ENCODE data around the gene MGLL. TPM values are rescaled to one million over a fixed set of nuclear protein-coding genes. Genes with fewer than 3 reads are reported as not detected.

Gene MGLL
- total RNA-seq, 1 experiment from 2014 or later, result 0.94 TPM

GRCh38 chr3:127801731-127802313, 20.5 kb downstream of the MGLL start:
- Mint-ChIP-seq H3K27me3 (ENCODE audit: low read depth) (no peaks in the 10 kb centered on the region), H3K36me3 (no peaks in the 10 kb centered on the region)
- TF ChIP-seq MXD4 (CRISPR knock-in tag; IDR thresholded peaks at IDR 0.05; ENCODE audit: borderline replicate concordance), result no peak
- TF ChIP-seq HMGA2 (CRISPR knock-in tag; IDR thresholded peaks at IDR 0.05), result peak; percentile 86; the same call in 1 of the 2 replicates

GRCh38 chr3:127800508-127800907, 21.8 kb downstream of the MGLL start:
- Mint-ChIP-seq H3K4me3 (no peak overlapping the region), H3K27me3 (ENCODE audit: low read depth) (no peaks in the 10 kb centered on the region), H3K36me3 (no peaks in the 10 kb centered on the region), H3K9me3 (no peaks in the 10 kb centered on the region), H3K27ac (peak overlapping the region; percentile 91; the same call in 1 of the 2 replicates), H3K4me1 (peaks cover 4% of the 10 kb centered on the region)
- POLR2A ChIA-PET, result no interaction called here
- no peak for DNase-seq (ENCODE audit: low spot score)
- ATAC-seq, result no peak; the same call in 1 of the 2 replicates
- CTCF ChIA-PET, result no interaction called here
- no peak for TF ChIP-seq IRF1 (CRISPR knock-in tag; IDR thresholded peaks at IDR 0.05)
- no peak for TF ChIP-seq ATF2 (CRISPR knock-in tag; IDR thresholded peaks at IDR 0.05; ENCODE audit: borderline replicate concordance, low read depth)
- TF ChIP-seq ARID4B (CRISPR knock-in tag; IDR thresholded peaks at IDR 0.05; ENCODE audit: borderline replicate concordance), result no peak
- no peak for TF ChIP-seq ZBTB21 (CRISPR knock-in tag; IDR thresholded peaks at IDR 0.05; ENCODE audit: borderline replicate concordance)
- TF ChIP-seq TCF7 (CRISPR knock-in tag; IDR thresholded peaks at IDR 0.05; ENCODE audit: low read depth), result no peak
- TF ChIP-seq FOXP1 (CRISPR knock-in tag; IDR thresholded peaks at IDR 0.05; ENCODE audit: borderline replicate concordance), result no peak
- no peak for TF ChIP-seq USF2 (CRISPR knock-in tag; IDR thresholded peaks at IDR 0.05)
- TF ChIP-seq EMX1 (CRISPR knock-in tag; IDR thresholded peaks at IDR 0.05), result no peak
- TF ChIP-seq MYBL2 (CRISPR knock-in tag; IDR thresholded peaks at IDR 0.05), result no peak
- no peak for TF ChIP-seq PRDM15 (CRISPR knock-in tag; IDR thresholded peaks at IDR 0.05)
- TF ChIP-seq CTCF (IDR thresholded peaks at IDR 0.05), result no peak
- TF ChIP-seq ZNF532 (CRISPR knock-in tag; IDR thresholded peaks at IDR 0.05; ENCODE audit: borderline replicate concordance), result no peak
- no peak for TF ChIP-seq MLX (CRISPR knock-in tag; IDR thresholded peaks at IDR 0.05)

More at GRCh38 chr3:127801731-127802313, 20.5 kb downstream of the MGLL start:
- ChIA-PET CTCF (no interaction called here), POLR2A (no interaction called here)
- H3K4me3 Mint-ChIP-seq, result no peak overlapping the region
- H3K4me1 Mint-ChIP-seq, result peaks cover 4% of the 10 kb centered on the region
- no peak for DNase-seq (ENCODE audit: low spot score)
- no peaks in the 10 kb centered on the region for H3K9me3 Mint-ChIP-seq
- no peak overlapping the region for H3K27ac Mint-ChIP-seq
- ATAC-seq, result no peak
